Kidney glomerular epithelial cell (primary cell): Measurements from ENCODE around the gene ZFAND2B.

Source experiments
- DNase-seq: peaks from one replicate; lab custom pipeline; 2025; lab: John Stamatoyannopoulos, UW

The ZFAND2B gene

DNA sequence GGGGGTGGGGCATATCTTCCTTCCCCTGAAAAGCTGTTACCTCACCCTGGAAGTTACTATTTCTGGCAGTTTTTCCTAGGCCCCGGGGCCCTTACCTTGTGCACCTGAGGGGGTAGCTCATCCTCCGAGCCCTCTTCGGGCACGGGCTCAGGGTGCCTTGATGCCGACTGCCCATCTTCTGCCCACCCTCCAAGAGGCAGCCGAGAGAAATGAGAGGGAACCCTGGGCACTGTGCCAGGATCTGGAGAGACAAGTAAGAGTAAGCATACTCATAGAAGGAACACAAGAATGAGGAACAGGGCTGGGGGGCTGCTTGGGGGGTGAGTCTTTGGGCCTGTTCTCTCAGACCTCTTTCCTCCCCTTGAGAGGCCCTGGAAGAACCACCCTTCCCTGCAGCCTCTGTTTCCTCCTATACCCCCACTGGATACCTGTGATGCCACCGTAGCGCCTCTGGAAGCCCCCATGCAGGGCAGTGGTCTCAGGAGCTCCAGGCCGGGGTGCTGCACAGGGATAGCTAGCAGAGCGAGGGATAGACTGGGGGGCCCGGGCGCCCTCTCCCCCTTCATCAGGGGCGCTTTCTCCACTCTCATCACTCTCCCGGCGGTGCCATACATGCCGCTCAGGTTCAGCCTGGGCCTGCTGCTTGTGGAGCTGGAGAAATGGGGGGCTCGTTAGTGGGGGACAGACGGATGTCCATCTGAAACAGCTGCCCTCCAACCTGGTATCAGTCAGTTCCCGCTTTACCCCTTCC, 14.2 kb downstream of the ZFAND2B start:
- no peak for DNase-seq

DNA sequence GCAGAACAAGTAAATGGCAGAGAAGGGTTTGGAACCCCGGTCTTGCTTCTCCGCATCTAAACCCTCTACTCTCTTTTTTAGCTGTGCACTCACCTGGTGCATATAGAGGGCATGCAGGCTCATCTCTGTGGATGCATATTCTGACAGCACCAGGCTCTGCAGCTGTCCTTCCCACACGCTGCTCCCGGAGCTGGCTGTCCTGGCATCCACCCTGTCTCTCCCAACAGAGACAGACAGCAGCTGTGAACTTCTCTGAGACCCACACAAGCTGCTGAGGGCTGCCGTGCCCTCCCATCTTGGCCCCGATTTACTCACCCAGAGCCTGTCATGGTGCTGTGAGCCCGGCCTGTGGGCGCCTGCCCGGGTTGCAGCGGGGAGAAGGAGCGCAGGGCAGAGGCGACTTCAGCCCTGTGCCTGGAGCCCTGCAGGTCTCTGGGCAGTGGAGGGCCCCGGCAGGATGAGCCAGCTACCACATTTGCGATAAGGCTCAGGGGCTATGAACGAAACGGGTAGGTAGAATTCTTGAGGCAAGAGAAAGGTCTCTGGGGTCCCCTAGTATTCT, 15.5 kb downstream of the ZFAND2B start:
- DNase-seq = no peak

DNA sequence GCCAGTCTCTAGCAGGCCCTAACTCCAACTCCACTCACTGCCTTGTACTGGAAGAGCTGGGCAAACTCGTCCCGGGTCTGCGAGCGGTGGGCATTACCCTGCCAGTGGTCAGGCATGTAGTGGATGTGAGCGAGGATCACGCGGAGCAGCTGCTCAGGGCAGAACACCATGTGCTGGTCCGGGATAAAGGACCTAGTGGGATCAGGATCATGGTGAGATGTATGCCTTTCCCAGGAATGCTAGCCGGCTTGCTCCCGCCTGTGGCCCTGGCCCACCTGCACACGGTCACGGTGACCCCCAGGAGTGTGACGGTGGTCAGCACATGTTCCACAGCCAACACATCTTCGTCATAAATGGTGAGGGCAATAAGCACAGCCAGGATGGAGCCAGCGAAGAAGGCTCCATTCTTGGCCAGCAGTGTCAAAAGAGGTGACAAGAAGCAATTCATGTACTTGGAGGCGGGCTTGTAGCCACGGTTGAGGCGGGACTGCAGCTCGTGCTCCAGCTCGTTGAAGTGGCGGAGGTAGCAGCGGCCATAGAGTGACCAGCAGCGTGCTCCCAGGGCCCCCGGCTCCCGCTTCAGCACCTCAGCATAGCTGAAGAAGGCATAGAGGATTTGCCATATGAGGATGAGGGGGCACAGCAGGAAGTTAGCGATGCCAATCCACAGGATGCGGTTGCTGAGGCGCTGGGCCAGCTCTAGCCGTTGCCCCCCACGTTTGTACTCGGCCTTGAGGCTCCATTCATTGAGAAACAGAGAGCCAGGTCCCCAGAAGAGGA, 17.4 kb downstream of the ZFAND2B start:
- DNase-seq = no peak

DNA sequence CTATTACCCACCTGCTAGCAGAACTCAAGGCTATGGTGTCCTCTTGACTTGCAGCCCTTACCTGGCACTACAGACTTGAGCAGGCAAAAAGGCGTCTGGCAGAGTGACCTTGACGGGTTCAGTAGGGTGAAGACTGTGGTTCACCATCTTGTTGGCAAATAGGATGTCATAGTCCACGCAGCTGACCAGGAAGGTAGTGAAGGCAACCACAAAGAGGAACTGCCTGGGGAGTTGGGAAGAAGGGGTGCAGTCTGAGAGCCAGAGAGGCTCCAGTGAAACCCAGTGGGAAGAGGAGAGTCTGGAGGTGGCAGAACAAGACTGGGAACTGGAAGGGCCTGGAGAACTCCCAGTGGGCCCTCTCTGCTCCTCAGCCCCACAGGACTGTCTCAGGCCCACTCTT, 18.8 kb downstream of the ZFAND2B start:
- no peak for DNase-seq

DNA sequence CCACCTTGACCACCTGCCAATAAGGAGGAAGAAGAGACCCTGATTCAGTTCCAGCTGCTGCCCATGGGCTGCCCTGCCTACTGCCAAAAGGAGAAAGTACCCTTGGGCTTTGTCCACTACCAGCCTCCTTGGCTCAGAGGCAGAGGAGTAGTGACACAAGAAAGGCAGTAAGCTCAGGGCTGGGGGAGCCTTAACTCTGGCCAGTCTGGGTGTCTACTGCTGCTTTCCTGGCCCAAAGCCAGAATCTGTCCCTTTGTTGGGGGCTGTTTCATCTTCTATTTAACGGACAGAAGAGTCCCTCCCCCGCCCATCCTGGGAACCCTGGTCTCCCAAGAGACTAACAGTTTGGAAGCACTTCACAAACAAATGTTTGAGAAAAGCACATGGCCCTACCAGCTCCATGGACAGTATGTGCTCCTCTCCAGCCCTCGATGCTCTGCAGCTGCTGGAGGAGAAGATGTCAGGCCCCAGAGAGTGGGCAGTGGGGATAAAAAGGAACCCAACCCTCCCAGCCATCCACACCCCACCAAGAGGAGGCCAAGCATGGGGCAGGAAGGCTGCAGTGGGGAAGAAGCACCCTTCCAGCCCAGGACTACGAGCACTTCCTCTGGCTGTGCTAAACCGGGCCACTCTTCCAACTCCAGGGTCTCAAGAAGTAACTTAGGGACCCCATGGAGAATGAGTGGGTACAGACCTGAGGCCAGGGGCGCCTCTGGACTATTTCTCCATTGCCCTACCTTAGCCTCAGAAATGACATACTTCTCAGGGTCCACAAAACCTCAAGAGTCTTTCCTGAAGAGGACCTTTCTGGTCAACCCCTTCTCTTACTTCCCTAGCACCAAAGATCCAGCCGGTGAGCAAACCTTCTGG, 21.7 kb downstream of the ZFAND2B start:
- no peak for DNase-seq

DNA sequence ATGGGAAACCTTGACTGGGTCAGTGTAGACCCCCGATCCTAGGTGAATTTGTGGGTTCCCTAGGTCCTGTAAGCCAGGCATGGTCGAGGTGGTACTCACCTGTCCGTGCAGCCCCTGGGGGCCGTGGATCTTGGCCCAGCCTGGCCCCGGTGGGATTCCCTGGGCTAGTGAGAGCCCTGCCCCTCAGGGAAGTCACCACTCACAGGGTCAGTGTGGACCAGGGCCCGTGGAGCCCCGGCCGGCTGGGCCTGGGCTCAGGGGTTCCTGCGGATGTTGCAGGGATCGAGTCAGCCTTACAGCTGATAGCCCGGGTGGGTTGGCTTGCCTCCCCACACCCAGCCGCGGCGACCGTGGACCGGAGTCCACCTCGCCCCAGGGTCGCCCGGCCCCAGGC, 22.3 kb downstream of the ZFAND2B start:
- DNase-seq = no peak

DNA sequence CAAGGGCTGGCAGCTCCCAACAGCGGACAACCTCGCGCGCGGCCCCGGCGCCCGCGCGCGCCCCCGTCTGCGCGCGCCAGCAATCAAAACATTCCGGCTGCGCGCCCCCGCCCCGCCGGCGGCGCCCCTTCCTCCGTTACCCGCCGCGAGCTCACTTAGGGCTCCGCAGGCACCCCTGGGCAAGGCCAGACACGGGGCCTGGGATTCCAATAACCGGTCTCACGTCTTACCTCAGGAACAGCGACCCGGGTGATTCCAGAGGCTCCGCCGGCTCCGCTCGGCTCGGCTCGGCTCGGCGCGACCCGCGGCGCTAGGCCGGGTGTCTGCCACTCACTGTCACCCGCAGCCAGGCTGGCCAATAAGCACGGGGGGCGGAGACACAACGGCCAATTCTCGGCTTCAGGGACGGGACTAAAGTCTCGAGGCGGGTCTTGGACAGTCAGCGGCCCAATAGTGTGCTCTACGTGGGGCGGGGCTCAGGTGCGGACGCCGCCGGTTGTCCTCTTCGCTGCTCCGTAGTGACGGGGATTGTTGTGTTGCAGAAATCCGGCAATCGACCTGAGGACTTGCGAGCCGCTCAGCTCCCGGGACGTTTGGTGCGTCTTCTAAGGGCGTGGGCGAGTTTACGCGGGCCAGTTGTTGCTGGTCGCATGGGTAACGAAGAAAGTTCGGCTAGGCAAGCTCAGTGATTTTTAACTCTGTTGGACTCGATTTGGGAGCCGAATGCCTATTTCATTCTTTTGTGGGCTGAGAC, 22.9 kb downstream of the ZFAND2B start, which contains the start of the genes ANKZF1 and ATG9A:
ANKZF1 (plus strand) TSS at position 502 of the 754 bp plus-strand sequence. CDS start 452 bp downstream, outside the sequence.
ATG9A (minus strand) TSS at position 332 of the 754 bp plus-strand sequence. CDS start 1,612 bp downstream, outside the sequence.
- peak; percentile 96 for DNase-seq

DNA sequence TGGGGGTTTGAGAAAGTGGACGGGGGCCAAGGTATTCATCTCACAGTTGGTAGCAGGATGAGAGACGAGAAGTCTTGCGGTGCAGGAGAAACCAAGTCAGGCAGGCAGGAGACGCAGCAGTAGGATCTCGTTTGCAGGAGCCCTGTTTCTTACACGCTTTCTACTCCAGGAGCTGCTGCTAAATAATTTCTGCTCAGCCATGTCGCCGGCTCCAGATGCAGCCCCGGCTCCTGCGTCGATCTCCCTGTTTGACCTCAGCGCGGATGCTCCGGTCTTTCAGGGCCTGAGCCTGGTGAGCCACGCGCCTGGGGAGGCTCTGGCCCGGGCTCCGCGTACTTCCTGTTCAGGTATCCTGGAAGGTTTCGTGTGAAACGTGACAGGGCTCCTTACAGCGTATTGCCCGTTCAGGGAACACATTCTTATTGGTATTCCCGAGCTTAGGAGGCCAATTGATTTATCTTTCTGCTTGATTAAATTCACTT, 23.5 kb downstream of the ZFAND2B start:
- DNase-seq = peak; percentile 67

DNA sequence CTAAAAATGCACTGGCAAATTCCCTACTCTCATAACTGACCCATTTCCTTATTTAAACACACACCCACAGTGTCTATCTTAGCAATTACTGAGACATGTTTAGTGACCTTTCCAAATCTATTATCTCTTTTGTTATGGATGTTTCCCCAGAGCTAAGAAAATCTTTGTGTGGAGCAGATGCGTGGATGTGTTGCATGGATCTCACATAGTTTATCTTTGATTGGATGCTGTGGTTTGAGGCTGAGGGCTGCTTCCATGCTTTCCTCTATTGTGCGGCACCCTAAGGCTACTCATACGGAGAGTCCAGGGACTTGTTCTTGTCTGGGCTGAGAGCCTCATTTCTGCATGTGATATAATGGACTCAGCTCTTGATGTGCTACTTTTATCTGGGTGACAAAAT, 27.7 kb downstream of the ZFAND2B start:
- no peak for DNase-seq

DNA sequence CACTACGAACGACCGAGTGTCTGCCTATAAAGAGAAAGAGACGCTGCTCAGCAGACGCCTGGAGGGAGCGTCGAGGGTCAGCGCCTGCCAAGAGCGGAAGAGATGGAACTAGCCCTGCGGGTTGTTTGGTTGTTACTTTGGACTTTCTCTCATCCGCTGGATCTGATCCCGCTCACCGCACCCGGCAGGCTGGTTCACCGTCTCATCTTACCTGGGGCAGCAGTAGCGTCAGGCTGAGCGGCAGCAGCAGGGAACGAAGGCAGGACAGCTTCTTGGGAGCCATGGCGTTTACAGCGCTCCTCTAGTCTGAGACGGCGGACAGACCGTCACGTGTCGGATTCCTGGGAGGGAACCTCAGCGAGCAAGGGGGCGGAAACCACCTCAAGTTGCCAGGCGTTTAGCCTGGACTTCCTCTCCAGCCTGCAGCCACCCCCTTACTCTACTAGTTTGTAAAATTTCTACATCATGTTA, 36.7 kb downstream of the ZFAND2B start:
- DNase-seq = no peak

DNA sequence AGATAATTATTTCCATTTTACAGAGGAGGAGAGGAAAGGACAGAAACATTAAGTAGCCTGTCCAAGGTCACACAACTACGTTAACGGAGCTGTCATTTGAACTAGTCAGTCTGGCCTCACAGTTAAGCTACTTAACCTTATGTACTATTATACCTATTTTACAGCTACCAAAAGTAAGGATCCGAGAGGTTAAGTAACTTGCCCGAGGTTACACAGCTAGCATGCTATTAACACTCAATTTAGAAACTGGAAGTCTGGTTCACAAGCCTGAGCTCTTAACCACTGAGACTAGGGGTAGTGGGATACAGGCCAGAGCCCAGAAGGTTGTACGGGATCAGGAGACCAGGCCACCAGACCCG, 38.2 kb downstream of the ZFAND2B start:
- no peak for DNase-seq

DNA sequence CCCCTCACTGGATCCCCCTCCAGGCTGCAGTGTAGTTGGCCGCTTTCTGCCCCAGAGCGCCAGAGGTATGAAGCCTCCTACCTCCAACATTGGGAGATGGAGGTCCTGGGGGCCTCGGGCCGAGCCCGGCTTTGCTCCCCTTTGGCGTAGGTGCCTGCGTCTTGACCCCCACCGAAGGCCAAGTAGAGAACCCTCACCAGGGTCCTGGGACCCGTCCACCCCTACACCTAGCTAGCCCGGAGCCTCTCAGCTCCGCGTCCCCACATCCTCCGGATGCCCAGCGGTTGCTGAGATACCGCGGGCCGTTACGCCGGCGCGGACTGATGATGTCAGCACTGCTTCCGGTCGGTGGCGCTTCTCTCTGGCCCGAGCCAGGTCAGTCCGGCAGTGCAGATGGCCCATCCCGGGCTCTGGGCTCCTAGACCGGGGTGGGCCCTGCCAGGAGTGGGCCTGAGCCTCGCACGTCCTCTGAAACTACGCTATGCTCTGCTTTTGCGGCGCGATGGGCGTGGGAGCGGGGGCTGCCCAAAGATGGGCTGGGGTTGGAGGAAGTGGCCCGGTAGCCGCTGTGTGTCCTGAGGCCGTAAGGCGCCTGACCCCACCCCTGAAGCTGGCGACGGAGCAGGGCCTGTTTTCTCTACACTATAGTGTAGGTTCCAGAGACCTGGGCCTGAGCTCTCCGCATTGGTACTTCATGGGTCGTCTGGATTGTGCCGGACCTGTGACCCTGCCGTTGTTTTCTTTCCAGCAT, 38.7 kb downstream of the ZFAND2B start, which contains the start of the genes GLB1L and STK16:
GLB1L (minus strand) TSS at position 297 of the 751 bp plus-strand sequence. CDS start 1,871 bp downstream, outside the sequence.
STK16 (plus strand) TSS at position 332 of the 751 bp plus-strand sequence. CDS start 521 bp downstream, outside the sequence.
- DNase-seq = peak; percentile 70

DNA sequence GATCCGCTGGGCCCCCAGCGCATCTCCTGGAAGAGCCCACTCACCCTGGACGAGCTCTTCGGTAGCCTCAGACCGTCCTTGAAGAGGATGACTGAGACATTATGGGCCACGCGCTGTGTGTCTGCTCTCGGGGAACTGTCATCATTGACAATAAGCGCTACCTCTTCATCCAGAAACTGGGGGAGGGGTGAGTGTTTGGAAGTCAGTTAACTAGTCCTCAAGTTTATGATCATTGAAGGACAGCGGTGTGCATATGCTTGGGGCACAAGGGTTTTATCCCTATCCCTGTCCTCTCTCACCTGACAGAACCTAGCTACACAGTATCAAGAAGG, 39.3 kb downstream of the ZFAND2B start:
- DNase-seq = no peak

DNA sequence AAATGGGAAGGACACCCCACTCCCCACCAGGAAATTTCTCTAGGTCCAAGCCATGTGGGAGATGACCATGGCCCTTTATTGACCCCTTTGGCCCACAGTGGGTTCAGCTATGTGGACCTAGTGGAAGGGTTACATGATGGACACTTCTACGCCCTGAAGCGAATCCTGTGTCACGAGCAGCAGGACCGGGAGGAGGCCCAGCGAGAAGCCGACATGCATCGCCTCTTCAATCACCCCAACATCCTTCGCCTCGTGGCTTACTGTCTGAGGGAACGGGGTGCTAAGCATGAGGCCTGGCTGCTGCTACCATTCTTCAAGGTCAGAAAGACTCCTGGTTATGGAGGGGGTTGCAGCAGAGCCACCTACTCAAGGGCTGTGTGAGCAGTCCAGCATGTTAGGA, 40.0 kb downstream of the ZFAND2B start:
- no peak for DNase-seq

DNA sequence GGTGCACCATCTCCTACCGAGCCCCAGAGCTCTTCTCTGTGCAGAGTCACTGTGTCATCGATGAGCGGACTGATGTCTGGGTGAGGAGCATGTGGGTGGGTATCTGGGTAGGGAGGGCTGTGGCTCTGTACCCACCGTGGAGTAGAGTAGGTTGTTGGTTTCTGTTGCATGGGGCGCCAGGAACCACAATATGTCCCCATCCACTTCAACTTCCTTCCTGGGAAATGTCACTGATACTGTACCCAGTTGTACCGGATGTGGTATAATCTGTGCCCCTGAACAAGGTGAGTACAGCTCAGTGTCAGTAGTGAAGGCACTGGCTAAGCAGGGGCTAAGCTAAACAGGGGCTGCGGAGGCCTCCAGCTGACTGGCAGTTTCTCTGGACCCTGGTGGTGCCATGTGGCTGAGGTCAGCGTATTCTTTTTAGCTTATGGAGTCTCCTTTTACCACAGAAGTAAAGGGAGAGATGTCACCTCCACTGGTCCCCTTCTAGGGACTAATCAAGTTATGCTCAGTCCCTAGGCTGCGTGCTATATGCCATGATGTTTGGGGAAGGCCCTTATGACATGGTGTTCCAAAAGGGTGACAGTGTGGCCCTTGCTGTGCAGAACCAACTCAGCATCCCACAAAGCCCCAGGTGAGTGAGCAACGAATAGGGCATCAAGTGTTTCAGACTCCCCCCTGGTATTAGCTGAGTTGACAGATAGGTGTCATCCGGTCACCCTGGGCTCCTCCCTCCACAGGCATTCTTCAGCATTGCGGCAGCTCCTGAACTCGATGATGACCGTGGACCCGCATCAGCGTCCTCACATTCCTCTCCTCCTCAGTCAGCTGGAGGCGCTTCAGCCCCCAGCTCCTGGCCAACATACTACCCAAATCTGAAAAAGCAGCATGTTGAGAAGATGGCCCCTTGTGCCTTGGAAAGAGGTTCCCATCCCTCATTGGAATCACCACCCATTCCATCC, 41.4 kb downstream of the ZFAND2B start:
- DNase-seq = no peak

DNA sequence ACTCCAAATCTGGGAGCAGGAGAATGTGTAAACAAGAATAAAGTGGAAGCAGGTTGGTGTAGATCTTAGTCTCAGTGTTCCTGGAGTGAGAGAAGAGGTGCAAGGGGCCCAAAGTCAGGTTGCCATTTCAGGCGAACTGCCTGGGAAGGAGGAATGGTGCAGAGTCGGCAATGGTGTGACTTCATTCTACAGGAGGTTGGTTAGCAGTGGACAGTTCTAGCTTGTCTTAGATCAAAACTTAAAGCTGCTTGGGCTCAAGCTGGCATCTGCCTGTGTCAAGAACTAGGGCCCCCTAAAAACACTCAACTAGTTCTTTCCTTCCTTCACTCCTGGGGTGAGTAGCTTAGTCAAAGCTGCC, 42.2 kb downstream of the ZFAND2B start:
- DNase-seq = no peak

DNA sequence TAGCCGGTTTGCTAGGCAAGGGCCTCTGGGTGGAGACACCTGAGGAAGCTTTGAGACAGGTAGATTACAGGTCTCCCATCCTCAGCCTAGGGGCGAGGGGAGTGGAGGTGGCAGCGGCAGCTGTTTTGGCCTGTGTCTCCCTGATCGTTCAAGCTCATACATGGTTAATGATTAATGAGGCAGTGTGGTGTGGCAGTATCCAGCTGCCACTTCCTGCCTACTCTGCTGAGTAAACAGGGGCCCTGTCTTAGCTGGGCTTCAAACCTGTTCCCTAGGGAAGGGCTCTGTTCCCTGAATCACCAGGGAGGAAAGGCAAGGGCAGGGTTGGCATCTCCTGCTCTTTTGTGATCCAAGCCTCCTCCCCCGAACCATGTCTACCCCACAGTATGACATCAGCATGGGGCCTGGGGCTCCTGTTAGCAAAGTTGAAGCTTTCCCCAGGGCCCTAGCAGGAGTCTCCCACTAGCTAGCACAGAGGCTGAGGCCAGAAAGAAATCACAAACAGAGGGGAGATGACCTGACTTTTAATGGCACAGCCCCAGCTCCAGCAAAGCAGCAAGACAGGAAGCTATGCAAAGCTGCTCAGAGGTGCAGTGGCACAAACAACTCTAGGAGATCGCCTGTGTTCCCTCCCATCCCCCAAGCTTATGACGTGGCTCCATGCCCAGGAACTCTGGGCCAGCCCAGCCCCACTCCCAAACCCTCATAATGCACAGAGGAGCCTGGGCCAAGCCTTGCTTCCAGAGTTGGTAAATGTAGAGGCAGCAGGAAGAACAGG, 42.8 kb downstream of the ZFAND2B start:
- DNase-seq = peak; percentile 93
